Stimulated activated CD8-positive, alpha-beta memory T cell treated with anti-CD3 and anti-CD28 coated beads, Interleukin-2, amount 100 ng/mL, for 48 hours (primary cell): ENCODE results near the gene PAK5.
"Not testable (repeated sequence)": the region's sequence is repeated elsewhere in the genome, so short reads cannot be mapped to it uniquely, and the experiment has no call there.

Experiments
- DNase-seq, 2 donors: peaks; one replicate each; pipeline ENCODE4 v3.0.0-alpha.2; 2020; ENCODE audit warnings: low read depth in 2 of 2

The PAK5 gene

GRCh38 chr20:9685011-9685410 lies 153.9 kb downstream of the PAK5 start:
- DNase-seq = no peak

- DNase-seq = no peak
Measured at GRCh38 chr20:9677100-9677623, 161.7 kb downstream of the PAK5 start.

- no peak for DNase-seq
Measured at GRCh38 chr20:9672981-9673380, 165.9 kb downstream of the PAK5 start.

- DNase-seq = no peak
Measured at GRCh38 chr20:9672027-9672426, 166.8 kb downstream of the PAK5 start.

- DNase-seq = no peak
Measured at GRCh38 chr20:9668381-9668780, 170.5 kb downstream of the PAK5 start.

- DNase-seq = no peak
Measured at GRCh38 chr20:9663423-9663822, 175.5 kb downstream of the PAK5 start.

GRCh38 chr20:9660236-9660868 lies 178.5 kb downstream of the PAK5 start:
- no peak for DNase-seq

- DNase-seq = no peak
Measured at GRCh38 chr20:9647741-9648140, 191.1 kb downstream of the PAK5 start.

GRCh38 chr20:9646375-9646774 lies 192.5 kb downstream of the PAK5 start:
- DNase-seq = no peak

- DNase-seq = no peak
Measured at GRCh38 chr20:9642882-9643281, 196.0 kb downstream of the PAK5 start.

- not testable (repeated sequence) for DNase-seq
Measured at GRCh38 chr20:9641499-9642000, 197.3 kb downstream of the PAK5 start.

GRCh38 chr20:9637889-9638288 lies 201.0 kb downstream of the PAK5 start:
- no peak for DNase-seq

- DNase-seq = no peak
Measured at GRCh38 chr20:9635750-9636149, 203.1 kb downstream of the PAK5 start.

GRCh38 chr20:9634327-9634726 lies 204.5 kb downstream of the PAK5 start:
- no peak for DNase-seq

GRCh38 chr20:9632991-9633390 lies 205.9 kb downstream of the PAK5 start:
- no peak for DNase-seq

- no peak for DNase-seq
Measured at GRCh38 chr20:9632265-9632664, 206.6 kb downstream of the PAK5 start.

- DNase-seq = no peak
Measured at GRCh38 chr20:9630554-9630953, 208.3 kb downstream of the PAK5 start.

- DNase-seq = no peak
Measured at GRCh38 chr20:9629831-9630230, 209.0 kb downstream of the PAK5 start.

GRCh38 chr20:9628589-9628988 lies 210.3 kb downstream of the PAK5 start:
- DNase-seq = no peak

- no peak for DNase-seq
Measured at GRCh38 chr20:9628141-9628540, 210.7 kb downstream of the PAK5 start.

- no peak for DNase-seq
Measured at GRCh38 chr20:9627219-9627618, 211.7 kb downstream of the PAK5 start.

- no peak for DNase-seq
Measured at GRCh38 chr20:9626357-9626756, 212.5 kb downstream of the PAK5 start.

- no peak for DNase-seq
Measured at GRCh38 chr20:9617940-9618339, 220.9 kb downstream of the PAK5 start.
